Panc1 (cell line): Measurements from ENCODE around the gene WDR76. TPM values are rescaled to one million over a fixed set of nuclear protein-coding genes. Genes with fewer than 3 reads are reported as not detected.

Source experiments
- ATAC-seq: fragments of 200-7000 bp; cut with Tn5 transposase; 2 replicates; pipeline ENCODE4 v1.9.1; 2020; ENCODE audit warnings: mild to moderate bottlenecking, moderate library complexity
- BruUV-seq: library from RNA; stranded (reverse); fragments of 400-500 nt; replicated peaks from 2 replicates; lab custom pipeline; 2021; lab: Mats Ljungman, UMichigan
- CTCF ChIA-PET: fragments of 300-600 bp; sonication (Branson Sonifier 250); formaldehyde crosslinking; loops from one replicate; lab custom pipeline; 2022; ENCODE audit warnings: antibody characterized with exemption; lab: Charles Lee
- POLR2A ChIA-PET: fragments of 300-600 bp; sonication (Branson Sonifier 250); formaldehyde crosslinking; loops from one replicate; lab custom pipeline; 2022; ENCODE audit warnings: antibody characterized with exemption; lab: Charles Lee
- DNase-seq: peaks from one replicate; pipeline ENCODE4 v3.0.0-alpha.2; 2010; ENCODE audit warnings: low read depth, low spot score
- H3K27ac ChIP-seq: 2 replicates; pipeline ENCODE4 v1.5.1; 2011; ENCODE audit warnings: mild to moderate bottlenecking, low read length, inconsistent platforms
- H3K27me3 ChIP-seq: fragments of 200-500 bp; sonication (Bioruptor generic); 2 replicates; pipeline ENCODE4 v1.6.0; 2014; ENCODE audit warnings: low read length, inconsistent platforms; ENCODE audit not compliant: control insufficient read depth, insufficient read depth
- H3K36me3 ChIP-seq: fragments of 200-500 bp; sonication (Bioruptor generic); 2 replicates; pipeline ENCODE4 v1.5.1; 2014; ENCODE audit warnings: inconsistent platforms, mild to moderate bottlenecking, low read length, moderate library complexity; ENCODE audit not compliant: control insufficient read depth, insufficient read depth
- H3K4me1 ChIP-seq: 2 replicates; pipeline ENCODE4 v1.5.1; 2011; ENCODE audit warnings: inconsistent platforms, mild to moderate bottlenecking, low read length, moderate library complexity; ENCODE audit not compliant: control insufficient read depth, insufficient read depth
- H3K4me3 ChIP-seq, 2 experiments: 2 replicates each; pipeline ENCODE4 v1.5.1; 2011 to 2012; ENCODE audit warnings: low read depth in 2 of 2, low read length in 2 of 2, mild to moderate bottlenecking in 2 of 2, inconsistent platforms in 1 of 2, moderate library complexity in 1 of 2
- H3K9me3 ChIP-seq: fragments of 200-500 bp; sonication (Bioruptor generic); 2 replicates; pipeline ENCODE4 v1.5.1; 2014; ENCODE audit warnings: low read depth, mild to moderate bottlenecking, inconsistent platforms, low read length, moderate library complexity; ENCODE audit not compliant: control insufficient read depth, insufficient read depth
- CTCF ChIP-seq: fragments of 450-650 bp; IDR thresholded peaks from 2 replicates; pipeline ENCODE4 v1.5.1; 2017; ENCODE audit warnings: mild to moderate bottlenecking
- POLR2AphosphoS5 ChIP-seq: IDR thresholded peaks from 2 replicates; pipeline ENCODE4 v1.6.1; 2012; ENCODE audit warnings: mild to moderate bottlenecking, low read depth, low read length, moderate library complexity
- REST ChIP-seq, 2 experiments: IDR thresholded peaks; 2 replicates each; pipeline ENCODE4 v1.6.1; 2011 to 2012; ENCODE audit warnings: low read depth in 2 of 2, control low read depth in 1 of 2, low read length in 1 of 2, mild to moderate bottlenecking in 1 of 2, moderate library complexity in 1 of 2; ENCODE audit not compliant: insufficient read depth in 1 of 2
- SIN3A ChIP-seq: IDR thresholded peaks from 2 replicates; pipeline ENCODE4 v1.6.1; 2012; ENCODE audit warnings: low read depth, mild to moderate bottlenecking, low read length, moderate library complexity, borderline replicate concordance; ENCODE audit not compliant: insufficient read depth
- TCF7L2 ChIP-seq: IDR thresholded peaks from 2 replicates; pipeline ENCODE4 v1.6.1; 2011; ENCODE audit warnings: mild to moderate bottlenecking, low read depth, low read length, inconsistent platforms
- in situ Hi-C: cut with HindIII; loops from 2 replicates; pipeline ENCODE4 v1.10.0; 2016; ENCODE audit warnings: low sequenced_read_pairs, low pct_unique_long_range_greater_than_20kb
- intact Hi-C: fragments of 100-400 bp; cut with micrococcal nuclease; formaldehyde crosslinking; loops from one replicate; pipeline ENCODE4 v1.10.0; 2022; ENCODE audit not compliant: unreplicated experiment
- total RNA-seq: library from RNA; stranded (reverse); gene quantifications from one replicate; pipeline ENCODE4 v1.2.1, GENCODE V29; 2021; ENCODE audit not compliant: unreplicated experiment

Gene WDR76
- total RNA-seq, 1 experiment from 2014 or later: 40.0 TPM

GRCh38 chr15:43779016-43779415 is 47.8 kb upstream of the WDR76 start:
- ATAC-seq (no peak), DNase-seq (no peak)
- Histone ChIP-seq H3K9me3 (no peaks in the 10 kb centered on the region), H3K36me3 (no peaks in the 10 kb centered on the region), H3K27me3 (no peaks in the 10 kb centered on the region), H3K4me1 (0 out of 2 replicates have a peak, but pooled peaks cover 3% of the 10 kb centered on the region), H3K4me3 (no peak overlapping the region), H3K27ac (no peak overlapping the region)
- no TSS peak for BruUV-seq
- ChIA-PET POLR2A (no interaction called here), CTCF (no interaction called here)
- TF ChIP-seq CTCF (no peak), TCF7L2 (no peak), POLR2AphosphoS5 (no peak), SIN3A (no peak), REST (IDR thresholded peaks at IDR 0.05; ENCODE audit: insufficient read depth in 1 of 2, low read depth in 2 of 2, low read length in 1 of 2) (no peak)
- intact Hi-C loops: no loop called here
- in situ Hi-C loops: no loop called here

- H3K4me3 ChIP-seq: no peak overlapping the region
- POLR2A ChIA-PET: interaction anchor here (0.6 kb wide), 1 partner anchor 12 kb away, joined by 4 read pairs; no protein-coding TSS in a partner anchor
- H3K36me3 ChIP-seq: peaks cover 6% of the 10 kb centered on the region
- in situ Hi-C loops: no loop called here
- intact Hi-C loops: no loop called here
- CTCF ChIA-PET: no interaction called here
- H3K27ac ChIP-seq: no peak overlapping the region
- no TSS peak for BruUV-seq
- no peaks in the 10 kb centered on the region for H3K9me3 ChIP-seq
- no peak for ATAC-seq
- TF ChIP-seq REST (IDR thresholded peaks at IDR 0.05; ENCODE audit: insufficient read depth in 1 of 2, low read depth in 2 of 2, low read length in 1 of 2) (no peak), SIN3A (no peak), CTCF (no peak), POLR2AphosphoS5 (no peak)
- H3K4me1 ChIP-seq: peaks cover 18% of the 10 kb centered on the region
- DNase-seq: no peak
- H3K27me3 ChIP-seq: no peaks in the 10 kb centered on the region
Observed at GRCh38 chr15:43789409-43789808, 37.4 kb upstream of the WDR76 start.
